CD4-positive, alpha-beta memory T cell (primary cell): Measurements from ENCODE around the gene WFIKKN1. TPM values are rescaled to one million over a fixed set of nuclear protein-coding genes. Genes with fewer than 3 reads are reported as not detected.

ENCODE experiments used
- CTCF ChIA-PET: fragments of 350-600 bp; sonication (Branson Sonifier 250); formaldehyde crosslinking; loops from one replicate; lab custom pipeline; 2021; ENCODE audit warnings: inconsistent platforms; ENCODE audit not compliant: partially characterized antibody; lab: Charles Lee
- POLR2A ChIA-PET: fragments of 350-600 bp; sonication (Branson Sonifier 250); formaldehyde crosslinking; loops from one replicate; lab custom pipeline; 2021; ENCODE audit not compliant: partially characterized antibody; lab: Charles Lee
- DNase-seq, 5 donors: peaks; one replicate each; pipeline versions ENCODE4 v3.0.0 to v3.0.0-alpha.2; 2020 to 2022; ENCODE audit warnings: mixed read lengths in 1 of 5
- H3K27ac ChIP-seq: one replicate; pipeline ENCODE4 v1.7.0; 2013; ENCODE audit warnings: low read depth, low read length
- H3K27me3 ChIP-seq: 2 replicates; pipeline ENCODE4 v1.7.0; 2013; ENCODE audit warnings: mild to moderate bottlenecking, low read length, moderate library complexity; ENCODE audit not compliant: insufficient read depth
- H3K36me3 ChIP-seq: 2 replicates; pipeline ENCODE4 v1.7.0; 2013; ENCODE audit warnings: mild to moderate bottlenecking, low read length, moderate library complexity; ENCODE audit not compliant: insufficient read depth
- H3K4me1 ChIP-seq: 2 replicates; pipeline ENCODE4 v1.7.0; 2013; ENCODE audit warnings: mild to moderate bottlenecking, low read length, moderate library complexity; ENCODE audit not compliant: insufficient read depth
- H3K4me3 ChIP-seq, 2 donors: one replicate each; pipeline ENCODE4 v1.7.0; 2013; ENCODE audit warnings: low read length in 2 of 2, mild to moderate bottlenecking in 1 of 2
- H3K9me3 ChIP-seq, 2 donors: one replicate each; pipeline ENCODE4 v1.7.0; 2013; ENCODE audit warnings: low read length in 2 of 2, control low read depth in 1 of 2; ENCODE audit not compliant: control insufficient read depth in 1 of 2
- H3K27ac Mint-ChIP-seq, 7 donors: one replicate each; pipeline ENCODE4 v1.8.0; 2020 to 2021; ENCODE audit warnings: mixed read lengths in 7 of 7, mild to moderate bottlenecking in 6 of 7, inconsistent platforms in 3 of 7, moderate library complexity in 3 of 7
- H3K27me3 Mint-ChIP-seq, 2 donors: one replicate each; pipeline ENCODE4 v1.8.0; 2020 to 2021; ENCODE audit warnings: mixed read lengths in 2 of 2
- H3K36me3 Mint-ChIP-seq, 2 donors: one replicate each; pipeline ENCODE4 v1.8.0; 2020 to 2021; ENCODE audit warnings: mixed read lengths in 2 of 2, inconsistent platforms in 1 of 2, mild to moderate bottlenecking in 1 of 2
- H3K4me1 Mint-ChIP-seq, 4 donors: one replicate each; pipeline ENCODE4 v1.8.0; 2020 to 2021; ENCODE audit warnings: mixed read lengths in 4 of 4, mild to moderate bottlenecking in 1 of 4
- H3K4me3 Mint-ChIP-seq, 8 donors: one replicate each; pipeline ENCODE4 v1.8.0; 2020 to 2021; ENCODE audit warnings: mixed read lengths in 8 of 8, mild to moderate bottlenecking in 7 of 8, moderate library complexity in 6 of 8, inconsistent platforms in 3 of 8
- H3K9me3 Mint-ChIP-seq, 8 donors: one replicate each; pipeline ENCODE4 v1.8.0; 2020 to 2021; ENCODE audit warnings: mixed read lengths in 8 of 8, mild to moderate bottlenecking in 5 of 8, inconsistent platforms in 3 of 8, moderate library complexity in 1 of 8
- intact Hi-C: fragments of 100-400 bp; cut with micrococcal nuclease; formaldehyde crosslinking; loops from one replicate; pipeline ENCODE4 v1.15.1; 2023
- polyA plus RNA-seq, 2 donors: library from polyadenylated mRNA; unstranded; fragments of 300-500 nt; fragmentation: Illumina TruSeq; gene quantifications; one replicate each; pipeline ENCODE4 v1.2.3, GENCODE V29; 2021
- total RNA-seq, 2 experiments: library from RNA; stranded (reverse); gene quantifications; one replicate each; pipeline ENCODE4 v1.2.3, GENCODE V29; 2021

WFIKKN1 gene
- total and polyA plus RNA-seq, 4 experiments from 2014 or later = 0.09 to 0.86 (median 0.67) TPM; not detected in 1

DNA sequence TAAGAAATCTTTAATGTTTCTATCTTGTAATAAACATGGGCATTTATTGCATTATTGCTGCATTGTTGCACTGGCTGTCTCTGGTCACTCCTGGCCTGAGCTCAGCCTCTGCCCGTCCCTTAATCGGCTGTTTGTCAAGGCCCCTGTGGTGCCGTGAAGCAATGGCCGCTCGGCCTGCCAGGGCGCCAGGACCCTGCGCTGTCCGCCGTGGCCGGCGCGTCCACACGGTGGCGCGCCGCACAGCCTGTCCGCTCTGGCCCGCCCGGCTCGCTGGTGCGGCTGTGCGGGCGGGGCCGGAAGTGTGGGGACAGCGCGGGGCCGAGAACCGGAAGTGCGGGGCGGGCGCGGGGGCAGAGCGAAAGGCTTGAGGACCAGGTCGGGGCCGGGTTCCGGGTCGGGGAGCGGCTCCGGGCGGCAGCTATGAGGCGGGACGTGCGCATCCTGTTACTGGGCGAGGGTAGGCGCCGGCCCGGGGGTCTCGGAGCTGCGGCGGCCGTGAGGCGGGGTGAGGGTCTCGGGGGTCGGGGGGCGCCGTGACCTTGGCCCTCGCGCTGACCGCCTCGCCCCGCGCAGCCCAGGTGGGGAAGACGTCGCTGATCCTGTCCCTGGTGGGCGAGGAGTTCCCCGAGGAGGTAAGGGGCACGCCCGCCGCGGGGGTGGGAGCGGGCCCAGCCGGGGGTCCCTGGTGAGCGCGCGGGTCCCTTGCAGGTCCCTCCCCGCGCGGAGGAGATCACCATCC lies 37.2 kb downstream of the WFIKKN1 start, which contains the start of gene RHOT2:
Gene RHOT2, plus strand, starts transcription at position 353 of the 739 bp plus-strand sequence. Its CDS starts 68 bp downstream, at position 421.
- H3K4me3 ChIP-seq = peak within 1 kb of the TSS; percentile 42 to 73
- H3K27ac ChIP-seq = peak within 1 kb of the TSS; percentile 69
- CTCF ChIA-PET = interaction anchor here (0.7 to 1.4 kb wide), 8 partner anchors 8 to 65 kb away, joined by 3 to 6 read pairs (median 3); partner anchors contain the start of gene WDR90
- POLR2A ChIA-PET = interaction anchor here (0.6 to 5.6 kb wide), 11 partner anchors 8 to 139 kb away, joined by 3 to 89 read pairs (median 6); partner anchors contain the start of genes ANTKMT, JMJD8, MCRIP2 and METTL26
- peak; percentile 88 to 93 (median 91) for DNase-seq
- no peaks in the 10 kb centered on the region for H3K9me3 Mint-ChIP-seq
- H3K4me1 ChIP-seq = peaks cover 23% of the 10 kb centered on the region
- H3K27me3 ChIP-seq = no peaks in the 10 kb centered on the region
- H3K4me3 Mint-ChIP-seq = peak within 1 kb of the TSS; percentile 77 to 86 (median 80)
- no peaks in the 10 kb centered on the region for H3K27me3 Mint-ChIP-seq
- no peaks in the 10 kb centered on the region for H3K9me3 ChIP-seq
- H3K36me3 Mint-ChIP-seq = peaks cover 0 to 11% of the 10 kb centered on the region in 2 donors
- peak within 1 kb of the TSS; percentile 38 to 94 (median 86) for H3K27ac Mint-ChIP-seq
- intact Hi-C loops = loop anchor here (1.0 to 2.0 kb wide), 5 partner anchors 11 to 276 kb away; partner anchors contain the start of genes JMJD8, METTL26 and WDR90
- peaks cover 25% of the 10 kb centered on the region for H3K36me3 ChIP-seq
- H3K4me1 Mint-ChIP-seq = peaks cover 3 to 21% (median 5%) of the 10 kb centered on the region in 4 donors

- peaks cover 3 to 21% (median 6%) of the 10 kb centered on the region in 4 donors for H3K4me1 Mint-ChIP-seq
- peaks cover 23% of the 10 kb centered on the region for H3K4me1 ChIP-seq
- H3K4me3 Mint-ChIP-seq = peak overlapping the region; percentile 71 to 86 (median 80)
- H3K9me3 ChIP-seq = no peaks in the 10 kb centered on the region
- H3K27me3 Mint-ChIP-seq = no peaks in the 10 kb centered on the region
- H3K36me3 Mint-ChIP-seq = peaks cover 0 to 13% of the 10 kb centered on the region in 2 donors
- H3K27me3 ChIP-seq = no peaks in the 10 kb centered on the region
- peak overlapping the region; percentile 69 for H3K27ac ChIP-seq
- ChIA-PET POLR2A (interaction anchor here (1.4 to 5.6 kb wide), 7 partner anchors 12 to 53 kb away, joined by 5 to 89 read pairs (median 17); partner anchors contain the start of genes ANTKMT, JMJD8, MCRIP2 and METTL26), CTCF (interaction anchor here (1.1 to 1.4 kb wide), 4 partner anchors 10 to 64 kb away, joined by 3 to 5 read pairs (median 3); no protein-coding TSS in a partner anchor)
- H3K27ac Mint-ChIP-seq = peak overlapping the region in 6 of 7 donors; percentile 29 to 88 (median 53)
- intact Hi-C loops = loop anchor here (1.0 to 2.0 kb wide), 5 partner anchors 11 to 276 kb away; partner anchors contain the start of genes JMJD8, METTL26 and WDR90
- peak overlapping the region; percentile 42 to 73 for H3K4me3 ChIP-seq
- H3K36me3 ChIP-seq = peaks cover 25% of the 10 kb centered on the region
- H3K9me3 Mint-ChIP-seq = no peaks in the 10 kb centered on the region
- DNase-seq = no peak
These were observed 37.9 kb downstream of the WFIKKN1 start for GRCh38 chr16:668519-669171.

- intact Hi-C loops = loop anchor here (2.0 kb wide), 1 partner anchor 21 kb away; the partner anchor contains the start of gene WDR90
- Histone ChIP-seq H3K27me3 (no peaks in the 10 kb centered on the region), H3K4me1 (peaks cover 23% of the 10 kb centered on the region), H3K9me3 (no peaks in the 10 kb centered on the region), H3K4me3 (no peak overlapping the region), H3K27ac (no peak overlapping the region), H3K36me3 (peaks cover 25% of the 10 kb centered on the region)
- DNase-seq = no peak
- H3K4me3 Mint-ChIP-seq = peak overlapping the region in 6 of 8 donors; percentile 46 to 81 (median 68)
- ChIA-PET POLR2A (interaction anchor here (5.6 kb wide), 1 partner anchor 11 kb away, joined by 89 read pairs; the partner anchor contains the start of genes JMJD8 and STUB1), CTCF (no interaction called here)
- no peaks in the 10 kb centered on the region for H3K27me3 Mint-ChIP-seq
- H3K9me3 Mint-ChIP-seq = no peaks in the 10 kb centered on the region
- H3K27ac Mint-ChIP-seq = peak overlapping the region in 1 of 7 donors; percentile 57
- peaks cover 3 to 22% (median 6%) of the 10 kb centered on the region in 4 donors for H3K4me1 Mint-ChIP-seq
- H3K36me3 Mint-ChIP-seq = peaks cover 0 to 16% of the 10 kb centered on the region in 2 donors
These were observed 38.9 kb downstream of the WFIKKN1 start for GRCh38 chr16:669666-670065.

DNA sequence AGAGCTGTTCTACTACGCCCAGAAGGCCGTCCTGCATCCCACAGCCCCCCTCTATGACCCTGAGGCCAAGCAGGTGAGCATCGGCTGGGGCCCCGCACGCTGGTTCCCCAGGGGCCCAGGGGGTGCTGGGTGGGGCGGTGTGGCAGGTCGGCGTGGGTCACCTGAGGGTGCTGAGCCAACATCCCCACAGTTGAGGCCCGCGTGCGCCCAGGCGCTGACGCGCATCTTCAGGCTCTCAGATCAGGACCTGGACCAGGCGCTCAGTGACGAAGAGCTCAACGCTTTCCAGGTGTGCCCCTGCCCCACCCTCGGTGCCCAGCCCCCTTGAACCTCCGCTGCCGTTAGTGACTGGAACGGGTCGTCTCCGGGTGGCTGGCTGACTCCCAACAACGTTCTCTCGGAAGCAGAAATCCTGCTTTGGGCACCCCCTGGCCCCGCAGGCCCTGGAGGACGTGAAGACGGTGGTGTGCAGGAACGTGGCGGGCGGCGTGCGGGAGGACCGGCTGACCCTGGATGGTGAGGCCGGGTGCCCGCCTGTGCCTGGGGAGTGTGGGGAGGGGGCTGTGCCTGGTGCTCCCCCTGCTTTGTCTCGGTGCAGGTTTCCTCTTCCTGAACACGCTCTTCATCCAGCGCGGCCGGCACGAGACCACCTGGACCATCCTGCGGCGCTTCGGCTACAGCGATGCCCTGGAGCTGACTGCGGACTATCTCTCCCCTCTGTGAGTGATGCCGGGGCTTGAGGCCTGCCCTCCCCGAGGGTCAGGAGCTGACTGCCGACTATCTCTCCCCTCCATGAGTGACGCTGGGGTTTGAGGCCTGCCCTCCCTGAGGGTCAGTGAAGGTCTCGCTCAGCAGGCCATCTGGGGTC lies 39.9 kb downstream of the WFIKKN1 start:
- H3K4me1 ChIP-seq = peaks cover 29% of the 10 kb centered on the region
- POLR2A ChIA-PET = interaction anchor here (1.2 to 5.6 kb wide), 5 partner anchors 10 to 25 kb away, joined by 6 to 89 read pairs (median 7); partner anchors contain the start of genes JMJD8, STUB1 and WDR24
- H3K4me3 ChIP-seq = no peak overlapping the region
- H3K9me3 Mint-ChIP-seq = no peaks in the 10 kb centered on the region
- no peaks in the 10 kb centered on the region for H3K27me3 Mint-ChIP-seq
- no peaks in the 10 kb centered on the region for H3K9me3 ChIP-seq
- DNase-seq = no peak
- peak overlapping the region in 1 of 7 donors; percentile 57 for H3K27ac Mint-ChIP-seq
- no peaks in the 10 kb centered on the region for H3K27me3 ChIP-seq
- no peak overlapping the region for H3K27ac ChIP-seq
- peaks cover 25% of the 10 kb centered on the region for H3K36me3 ChIP-seq
- H3K4me3 Mint-ChIP-seq = peak overlapping the region in 3 of 8 donors; percentile 5 to 42 (median 25)
- peaks cover 5 to 28% (median 10%) of the 10 kb centered on the region in 4 donors for H3K4me1 Mint-ChIP-seq
- H3K36me3 Mint-ChIP-seq = peaks cover 0 to 16% of the 10 kb centered on the region in 2 donors
- CTCF ChIA-PET = no interaction called here
- intact Hi-C loops = no loop called here

- H3K27ac Mint-ChIP-seq = no peak overlapping the region
- Histone ChIP-seq H3K36me3 (peaks cover 25% of the 10 kb centered on the region), H3K4me1 (peaks cover 29% of the 10 kb centered on the region), H3K27me3 (no peaks in the 10 kb centered on the region), H3K4me3 (no peak overlapping the region), H3K9me3 (no peaks in the 10 kb centered on the region), H3K27ac (no peak overlapping the region)
- H3K4me1 Mint-ChIP-seq = peaks cover 5 to 29% (median 10%) of the 10 kb centered on the region in 4 donors
- ChIA-PET CTCF (no interaction called here), POLR2A (interaction anchor here (1.1 to 5.3 kb wide), 6 partner anchors 9 to 24 kb away, joined by 3 to 22 read pairs (median 7); partner anchors contain the start of genes JMJD8, STUB1 and WDR24)
- intact Hi-C loops = no loop called here
- H3K36me3 Mint-ChIP-seq = peaks cover 0 to 16% of the 10 kb centered on the region in 2 donors
- no peaks in the 10 kb centered on the region for H3K27me3 Mint-ChIP-seq
- H3K4me3 Mint-ChIP-seq = no peak overlapping the region
- DNase-seq = no peak
- no peaks in the 10 kb centered on the region for H3K9me3 Mint-ChIP-seq
These were observed 40.8 kb downstream of the WFIKKN1 start for GRCh38 chr16:671353-672131.
